Suprapubic skin (tissue), 4 donors: ENCODE measurements around the gene PRKN.

ENCODE experiments used
- CTCF ChIP-seq, 2 donors: fragments of 200-600 bp in 1 of 2; fragments of 450-650 bp in 1 of 2; sonication (generic) in 1 of 2; IDR thresholded peaks; one replicate each; pipeline ENCODE4 v1.5.1; 2016 to 2019; ENCODE audit warnings: antibody characterized with exemption in 2 of 2, mild to moderate bottlenecking in 1 of 2, moderate library complexity in 1 of 2
- POLR2A ChIP-seq, 2 donors: fragments of 450-650 bp; IDR thresholded peaks; one replicate each; pipeline ENCODE4 v1.6.1; 2017; ENCODE audit warnings: antibody characterized with exemption in 2 of 2, mild to moderate bottlenecking in 2 of 2, moderate library complexity in 2 of 2
- POLR2AphosphoS5 ChIP-seq, 3 donors: sonication (generic); formaldehyde crosslinking; IDR thresholded peaks; one replicate each; pipeline ENCODE4 v1.6.1; 2017; ENCODE audit warnings: antibody characterized with exemption in 3 of 3

- TF ChIP-seq CTCF (IDR thresholded peaks at IDR 0.05) = no peak
- TF ChIP-seq POLR2A (IDR thresholded peaks at IDR 0.05) = no peak
- no peak for TF ChIP-seq POLR2AphosphoS5 (IDR thresholded peaks at IDR 0.05)
Measured at GRCh38 chr6:161833099-161833860, 894.3 kb downstream of the PRKN start.
